K562 (cell line): Measurements from ENCODE around the gene ZSCAN22. TPM values are rescaled to one million over a fixed set of nuclear protein-coding genes. Genes with fewer than 3 reads are reported as not detected.

Experiments
- AFF4 ChIP-seq: sonication (generic); formaldehyde crosslinking; IDR thresholded peaks from 2 replicates; pipeline ENCODE4 v1.8.0; 2023; ENCODE audit warnings: mild to moderate bottlenecking, missing genetic modification reagents
- ATF3 ChIP-seq, 2 experiments: fragments of 450-650 bp in 1 of 2; sonication (generic) in 1 of 2; formaldehyde crosslinking in 1 of 2; IDR thresholded peaks in 1 of 2; conservative IDR thresholded peaks in 1 of 2; 2 replicates each; pipeline versions ENCODE4 v1.6.1 to v1.8.1; 2016 to 2023; ENCODE audit warnings: mild to moderate bottlenecking in 2 of 2, moderate library complexity in 2 of 2, inconsistent platforms in 1 of 2, missing genetic modification reagents in 1 of 2
- CXXC5 ChIP-seq: fragments of 250-450 bp; sonication (Bioruptor Pico); IDR thresholded peaks from 2 replicates; pipeline ENCODE4 v1.8.0; 2022; ENCODE audit warnings: inconsistent platforms, mild to moderate bottlenecking, moderate library complexity
- GTF2B ChIP-seq: IDR thresholded peaks from 2 replicates; pipeline ENCODE4 v1.6.1; 2011; ENCODE audit not compliant: insufficient read length; ENCODE audit errors: extremely low read depth
- HMG20B ChIP-seq: fragments of 250-450 bp; sonication (Bioruptor Pico); IDR thresholded peaks from 2 replicates; pipeline ENCODE4 v1.5.0; 2021; ENCODE audit warnings: mild to moderate bottlenecking
- IRF2 ChIP-seq: sonication (generic); formaldehyde crosslinking; IDR thresholded peaks from 2 replicates; pipeline ENCODE4 v1.8.1; 2022; ENCODE audit warnings: mild to moderate bottlenecking, missing genetic modification reagents
- KDM2B ChIP-seq: fragments of 250-450 bp; sonication (Bioruptor Pico); IDR thresholded peaks from 2 replicates; pipeline ENCODE4 v1.8.0; 2021; ENCODE audit warnings: mild to moderate bottlenecking, moderate library complexity
- KLF13 ChIP-seq: fragments of 450-650 bp; IDR thresholded peaks from 2 replicates; pipeline ENCODE4 v1.6.1; 2016; ENCODE audit warnings: missing genetic modification characterization, low read depth, mild to moderate bottlenecking, missing compliant biosample characterization, moderate library complexity, borderline replicate concordance
- MEF2D ChIP-seq: conservative IDR thresholded peaks from 2 replicates; pipeline ENCODE4 v1.6.1; 2016; ENCODE audit warnings: low read depth, missing genetic modification characterization, missing compliant biosample characterization
- MLX ChIP-seq, 2 experiments: fragments of 450-650 bp in 1 of 2; sonication (generic) in 1 of 2; formaldehyde crosslinking; conservative IDR thresholded peaks; 2 replicates each; pipeline versions ENCODE4 v1.4.0 to v1.8.1; 2020 to 2022; ENCODE audit warnings: mild to moderate bottlenecking in 1 of 2, missing genetic modification reagents in 1 of 2
- NCOR1 ChIP-seq: fragments of 450-650 bp; IDR thresholded peaks from 2 replicates; pipeline ENCODE4 v1.6.1; 2016; ENCODE audit warnings: mild to moderate bottlenecking, moderate library complexity
- POLR2G ChIP-seq: fragments of 200-400 bp; formaldehyde crosslinking; IDR thresholded peaks from 2 replicates; pipeline ENCODE4 v1.6.1; 2017; ENCODE audit warnings: low read depth, mild to moderate bottlenecking, antibody characterized with exemption, low read length, moderate library complexity
- PREB ChIP-seq: sonication (generic); formaldehyde crosslinking; IDR thresholded peaks from 2 replicates; pipeline ENCODE4 v1.8.1; 2023; ENCODE audit warnings: mild to moderate bottlenecking, missing genetic modification reagents
- SMAD2 ChIP-seq: fragments of 150-350 bp; IDR thresholded peaks from 2 replicates; pipeline ENCODE4 v1.6.1; 2014; ENCODE audit warnings: low read depth, mild to moderate bottlenecking, low read length
- SPI1 ChIP-seq: IDR thresholded peaks from 2 replicates; pipeline ENCODE4 v1.6.1; 2011; ENCODE audit warnings: low read depth, low read length, control low read depth, borderline replicate concordance
- ZFP1 ChIP-seq: fragments of 450-650 bp; formaldehyde crosslinking; IDR thresholded peaks from 2 replicates; pipeline ENCODE4 v1.4.0; 2020; ENCODE audit warnings: mild to moderate bottlenecking, mixed read lengths
- ZFPM2 ChIP-seq: fragments of 250-450 bp; sonication (Bioruptor Pico); IDR thresholded peaks from 2 replicates; pipeline ENCODE4 v1.5.1; 2022; ENCODE audit warnings: mild to moderate bottlenecking
- ZNF24 ChIP-seq: fragments of 450-650 bp; IDR thresholded peaks from 2 replicates; pipeline ENCODE4 v1.6.1; 2016
- ZNF668 ChIP-seq: fragments of 250-450 bp; sonication (Bioruptor Pico); IDR thresholded peaks from 2 replicates; pipeline ENCODE4 v1.8.0; 2022; ENCODE audit warnings: mild to moderate bottlenecking, inconsistent platforms
- ZNF77 ChIP-seq: fragments of 250-450 bp; sonication (Bioruptor Pico); IDR thresholded peaks from 2 replicates; pipeline ENCODE4 v1.5.0; 2020
- polyA plus RNA-seq, 8 experiments: library from polyadenylated mRNA; depleted of rRNA in 4 of 8; stranded (reverse) in 5 of 8; unstranded in 3 of 8; fragments of >200 nt; fragmentation: Nextera tagmentation in 2 of 8; fragmentation: Illumina TruSeq in 1 of 8; extraction: Ambion mirVana in 2 of 8; extraction: Trizol in 1 of 8; gene quantifications; 2 replicates each; pipeline versions ENCODE4 v1.2.1 to v1.2.3, GENCODE V29; 2011 to 2014; ENCODE audit warnings: inconsistent platforms in 1 of 8, missing spikeins in 1 of 8
- total RNA-seq, 7 experiments: library from RNA; depleted of rRNA in 6 of 7; stranded (reverse); fragments of >200 nt in 6 of 7; fragmentation: Illumina TruSeq in 2 of 7; extraction: Trizol in 2 of 7; gene quantifications; 2 replicates each; pipeline versions ENCODE4 v1.2.1 to v1.2.3, GENCODE V29; 2011 to 2021; ENCODE audit warnings: low replicate concordance in 1 of 7

The ZSCAN22 gene
- total and polyA plus RNA-seq, 9 of the 15 experiments (the other 6 are each of a cell fraction or from before 2014, with no cell fraction given): 0.98 to 5.3 (median 3.0) TPM

GRCh38 chr19:58362272-58362994 is 35.6 kb downstream of the ZSCAN22 start, which contains the start of gene ZNF497 (continued):
- TF ChIP-seq MLX (CRISPR knock-in tag; conservative IDR thresholded peaks at IDR 0.05): no peak
- TF ChIP-seq ZNF24: peak; percentile 87
- TF ChIP-seq SMAD2: no peak
- TF ChIP-seq IRF2 (CRISPR knock-in tag): no peak
- no peak for TF ChIP-seq PREB (CRISPR knock-in tag)
- TF ChIP-seq HMG20B (CRISPR knock-in tag): no peak
- TF ChIP-seq KLF13: peak; percentile 67; the same call in 1 of the 2 replicates
- TF ChIP-seq ZNF668 (CRISPR knock-in tag): no peak
- TF ChIP-seq ZFP1 (CRISPR knock-in tag): no peak
- TF ChIP-seq NCOR1: no peak
- TF ChIP-seq ZNF77 (CRISPR knock-in tag): no peak
- TF ChIP-seq KDM2B (CRISPR knock-in tag): no peak
- TF ChIP-seq AFF4: peak; percentile 6; the same call in 1 of the 2 replicates
- TF ChIP-seq ZFPM2 (CRISPR knock-in tag): no peak
- TF ChIP-seq SPI1: no peak
- no peak for TF ChIP-seq GTF2B
- peak; percentile 96 for TF ChIP-seq POLR2G
- peak; percentile 82 for TF ChIP-seq CXXC5 (CRISPR knock-in tag)
- no peak for TF ChIP-seq ATF3 (IDR thresholded peaks at IDR 0.05)
- peak; percentile 44 for TF ChIP-seq ATF3 (CRISPR knock-in tag; conservative IDR thresholded peaks at IDR 0.05)
- TF ChIP-seq MEF2D (tag): no peak
